ENCODE measurements around the gene CLTB.
"Not testable (repeated sequence)": the region's sequence is repeated elsewhere in the genome, so short reads cannot be mapped to it uniquely, and the experiment has no call there.

GRCh38 chr5:176408252-176408573 lies 8.1 kb downstream of the CLTB start:
- TF ChIP-seq, protein P1, sequence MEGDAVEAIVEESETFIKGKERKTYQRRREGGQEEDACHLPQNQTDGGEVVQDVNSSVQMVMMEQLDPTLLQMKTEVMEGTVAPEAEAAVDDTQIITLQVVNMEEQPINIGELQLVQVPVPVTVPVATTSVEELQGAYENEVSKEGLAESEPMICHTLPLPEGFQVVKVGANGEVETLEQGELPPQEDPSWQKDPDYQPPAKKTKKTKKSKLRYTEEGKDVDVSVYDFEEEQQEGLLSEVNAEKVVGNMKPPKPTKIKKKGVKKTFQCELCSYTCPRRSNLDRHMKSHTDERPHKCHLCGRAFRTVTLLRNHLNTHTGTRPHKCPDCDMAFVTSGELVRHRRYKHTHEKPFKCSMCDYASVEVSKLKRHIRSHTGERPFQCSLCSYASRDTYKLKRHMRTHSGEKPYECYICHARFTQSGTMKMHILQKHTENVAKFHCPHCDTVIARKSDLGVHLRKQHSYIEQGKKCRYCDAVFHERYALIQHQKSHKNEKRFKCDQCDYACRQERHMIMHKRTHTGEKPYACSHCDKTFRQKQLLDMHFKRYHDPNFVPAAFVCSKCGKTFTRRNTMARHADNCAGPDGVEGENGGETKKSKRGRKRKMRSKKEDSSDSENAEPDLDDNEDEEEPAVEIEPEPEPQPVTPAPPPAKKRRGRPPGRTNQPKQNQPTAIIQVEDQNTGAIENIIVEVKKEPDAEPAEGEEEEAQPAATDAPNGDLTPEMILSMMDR (IDR thresholded peaks at IDR 0.05 in 2 of 3, conservative IDR thresholded peaks at IDR 0.05 in 1 of 3; ENCODE audit: control insufficient read depth in 2 of 3, extremely low read depth in 1 of 3, insufficient read depth in 1 of 3, low read depth in 3 of 3, low read length in 3 of 3): not testable (repeated sequence)
- TF ChIP-seq POLR2AphosphoS5 (IDR thresholded peaks at IDR 0.05; ENCODE audit: low read length); POLR2A (IDR thresholded peaks at IDR 0.05; ENCODE audit: low read depth, low read length); RBBP5 (conservative IDR thresholded peaks at IDR 0.05); EZH2 (IDR thresholded peaks at IDR 0.05; ENCODE audit: borderline replicate concordance, control insufficient read depth, low read depth, low read length); ZNF24 (IDR thresholded peaks at IDR 0.05); RCOR1 (conservative IDR thresholded peaks at IDR 0.05; ENCODE audit: low read depth, low read length); SMARCA5 (IDR thresholded peaks at IDR 0.05); CHD4 (IDR thresholded peaks at IDR 0.05): not testable (repeated sequence)

All from GM12878 (cell line).